ENCODE data around the gene KMT5C. TPM values are rescaled to one million over a fixed set of nuclear protein-coding genes. Genes with fewer than 3 reads are reported as not detected.

The KMT5C gene
- total RNA-seq (2014; rRNA removed; shearing (Covaris generic)) (21.2 and 22.8 TPM in 2 replicates), total RNA-seq (2022) (36.1 and 43.4 TPM in 2 replicates), Bru-seq, nascent RNA (percentile 41 among the genes with signal in this experiment), BruChase-seq, experiment 1, labeled RNA remaining after a 6-hour chase (percentile 49 among the genes with signal in this experiment), BruChase-seq, experiment 2, labeled RNA remaining after a 2-hour chase (percentile 53 among the genes with signal in this experiment)
- long read RNA-seq, transcript KMT5C-201 (9 exons, 2,308 nt), result major isoform, 6 of 16 reads
- long read RNA-seq, partial matches to known transcripts, result 1 of 16 reads
- long read RNA-seq, other reads (novel, unspliced or antisense), result 6 of 16 reads

GRCh38 chr19:55339105-55339888, at the start of gene KMT5C:
TSS of gene KMT5C (plus strand) at chr19:55339876. CDS start at chr19:55341937, 2,061 bp downstream.
- Histone ChIP-seq H3K4me3 (ENCODE audit: low read depth, low read length, poor library complexity, severe bottlenecking) (peak within 1 kb of the TSS; percentile 89), H3K36me3 (ENCODE audit: insufficient read depth, low read length) (no peaks in the 10 kb centered on the region), H3K9me2 (ENCODE audit: insufficient read depth, low read length) (no peaks in the 10 kb centered on the region), H3K4me2 (ENCODE audit: low read length) (peak within 1 kb of the TSS; percentile 99), H4K20me1 (ENCODE audit: insufficient read depth, low read length) (no peaks in the 10 kb centered on the region), H3K79me2 (ENCODE audit: insufficient read depth, low read depth, low read length) (no peaks in the 10 kb centered on the region), H2AFZ (ENCODE audit: low read length) (peak within 1 kb of the TSS; percentile 87), H3K9me3 (ENCODE audit: low read length) (no peaks in the 10 kb centered on the region), H3K27ac (ENCODE audit: low read depth, low read length, poor library complexity, severe bottlenecking) (peak within 1 kb of the TSS; percentile 53), H3K4me1 (ENCODE audit: insufficient read depth, low read length, poor library complexity, severe bottlenecking) (peaks cover 28% of the 10 kb centered on the region)
- intact Hi-C loops (cut with micrococcal nuclease; ENCODE audit: unreplicated experiment), result loop anchor here (2.0 to 5.0 kb wide), 2 partner anchors 28 to 37 kb away; no protein-coding TSS in a partner anchor
- ChIA-PET POLR2A (interaction anchor here (0.5 to 1.5 kb wide), 11 partner anchors 17 to 295 kb away, joined by 3 to 7 read pairs (median 3); partner anchors contain the start of gene TMEM238), CTCF (ENCODE audit: unreplicated experiment) (interaction anchor here (0.5 to 1.0 kb wide), 7 partner anchors 9 to 782 kb away, joined by 3 to 7 read pairs (median 4); partner anchors contain the start of gene ZNF787)
- DNase-seq (ENCODE audit: low spot score), result peak; percentile 100
- no TSS peak for BruUV-seq (replicated peaks)
- no peak for TF ChIP-seq CTCF (conservative IDR thresholded peaks at IDR 0.05; ENCODE audit: low read length)

DNA sequence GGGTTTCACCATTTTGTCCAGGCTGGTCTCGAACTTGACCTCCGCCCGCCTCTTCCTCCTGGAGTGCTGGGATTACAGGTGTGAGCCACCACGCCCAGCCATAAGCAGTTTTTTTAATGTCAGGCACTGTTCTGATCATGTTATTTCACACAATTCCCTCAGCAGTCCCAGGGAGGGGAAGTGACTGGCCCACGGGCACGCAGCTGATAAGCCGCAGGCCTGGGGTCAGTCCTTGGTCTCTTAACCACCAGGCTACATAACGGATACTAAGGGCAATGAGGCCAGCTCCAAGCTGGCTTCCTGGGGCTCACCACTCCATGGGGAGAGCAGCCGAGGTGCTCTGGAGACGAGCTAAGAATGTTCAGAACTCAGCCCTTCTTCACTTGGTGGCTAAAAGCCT, 42.4 kb upstream of the KMT5C start:
- TF ChIP-seq CTCF (conservative IDR thresholded peaks at IDR 0.05; ENCODE audit: low read length), result no peak
- TF ChIP-seq EZH2phosphoT487 (IDR thresholded peaks at IDR 0.05; ENCODE audit: borderline replicate concordance, low read depth, low read length), result no peak
- Histone ChIP-seq H3K27ac (ENCODE audit: low read depth, low read length, poor library complexity, severe bottlenecking) (no peak overlapping the region), H3K9me2 (ENCODE audit: insufficient read depth, low read length) (no peaks in the 10 kb centered on the region), H3K79me2 (ENCODE audit: insufficient read depth, low read depth, low read length) (no peaks in the 10 kb centered on the region), H3K4me1 (ENCODE audit: insufficient read depth, low read length, poor library complexity, severe bottlenecking) (peaks cover 21% of the 10 kb centered on the region), H3K4me2 (ENCODE audit: low read length) (no peak overlapping the region), H3K36me3 (ENCODE audit: insufficient read depth, low read length) (peaks cover 15% of the 10 kb centered on the region), H4K20me1 (ENCODE audit: insufficient read depth, low read length) (no peaks in the 10 kb centered on the region), H2AFZ (ENCODE audit: low read length) (no peak overlapping the region), H3K9me3 (ENCODE audit: low read length) (no peaks in the 10 kb centered on the region), H3K4me3 (ENCODE audit: low read depth, low read length, poor library complexity, severe bottlenecking) (no peak overlapping the region)
- no peak for DNase-seq (ENCODE audit: low spot score)
- ChIA-PET POLR2A (interaction anchor here (0.6 kb wide), 1 partner anchor 40 kb away, joined by 3 read pairs; no protein-coding TSS in a partner anchor), CTCF (ENCODE audit: unreplicated experiment) (no interaction called here)
- no TSS peak for BruUV-seq (replicated peaks)
- intact Hi-C loops (cut with micrococcal nuclease; ENCODE audit: unreplicated experiment), result no loop called here

Measured in OCI-LY7 (cell line).